HG03196 (cell line): ENCODE results near the gene FAM3D.

Experiments
- ATAC-seq: cut with Tn5 transposase; IDR thresholded peaks from one replicate; pipeline ENCODE4 v1.9.1; 2021; ENCODE audit not compliant: unreplicated experiment

Gene FAM3D

GRCh38 chr3:58603606-58604005, 63.0 kb downstream of the FAM3D start:
- ATAC-seq: no peak

DNA sequence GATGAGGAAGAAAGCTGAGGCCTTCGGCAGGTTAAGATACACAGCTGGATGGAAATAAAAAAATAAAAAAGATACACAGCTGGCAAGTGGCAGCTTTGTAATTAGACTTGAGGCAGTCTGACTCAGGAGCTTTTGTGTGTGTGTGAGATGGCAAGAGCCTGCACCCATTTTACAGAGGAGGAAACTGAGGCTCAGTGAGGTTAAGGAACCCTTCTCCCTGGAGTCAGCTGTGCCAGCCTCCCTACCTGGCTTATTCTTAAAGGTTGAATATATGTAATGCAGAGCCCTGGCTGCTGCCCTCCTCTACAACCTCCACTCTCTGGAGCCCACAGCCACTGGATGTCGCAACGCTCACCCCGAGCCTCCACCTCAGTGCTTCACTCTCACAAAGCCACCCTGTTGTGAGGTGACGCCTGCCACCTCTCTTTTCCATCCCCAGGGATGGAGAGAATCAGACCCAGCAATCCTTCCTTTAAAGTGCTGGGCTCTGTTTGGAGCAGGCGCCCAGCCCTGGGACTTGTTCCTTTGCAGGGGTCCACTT, 68.7 kb downstream of the FAM3D start:
- no peak for ATAC-seq

- no peak for ATAC-seq
Observed at GRCh38 chr3:58596834-58597518, 69.6 kb downstream of the FAM3D start.

DNA sequence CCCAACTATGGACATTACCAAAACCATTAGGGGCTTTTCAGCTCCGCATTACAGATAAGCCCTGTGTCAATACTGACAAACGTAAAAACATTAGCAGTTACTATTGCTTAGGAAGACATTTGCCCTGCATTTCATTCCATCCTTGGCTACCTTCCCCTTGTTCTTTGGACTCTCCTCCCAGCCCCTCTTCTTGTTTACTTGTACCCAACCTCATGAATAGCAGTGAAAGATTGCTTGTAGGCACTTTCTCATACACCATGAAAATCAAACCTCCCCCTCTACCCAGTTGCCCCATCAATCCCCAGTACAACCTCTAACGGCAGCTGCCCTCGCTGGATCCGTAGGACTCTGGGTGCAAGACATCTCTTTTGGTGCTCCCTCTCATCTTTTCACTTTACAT, 72.5 kb downstream of the FAM3D start:
- no peak for ATAC-seq

DNA sequence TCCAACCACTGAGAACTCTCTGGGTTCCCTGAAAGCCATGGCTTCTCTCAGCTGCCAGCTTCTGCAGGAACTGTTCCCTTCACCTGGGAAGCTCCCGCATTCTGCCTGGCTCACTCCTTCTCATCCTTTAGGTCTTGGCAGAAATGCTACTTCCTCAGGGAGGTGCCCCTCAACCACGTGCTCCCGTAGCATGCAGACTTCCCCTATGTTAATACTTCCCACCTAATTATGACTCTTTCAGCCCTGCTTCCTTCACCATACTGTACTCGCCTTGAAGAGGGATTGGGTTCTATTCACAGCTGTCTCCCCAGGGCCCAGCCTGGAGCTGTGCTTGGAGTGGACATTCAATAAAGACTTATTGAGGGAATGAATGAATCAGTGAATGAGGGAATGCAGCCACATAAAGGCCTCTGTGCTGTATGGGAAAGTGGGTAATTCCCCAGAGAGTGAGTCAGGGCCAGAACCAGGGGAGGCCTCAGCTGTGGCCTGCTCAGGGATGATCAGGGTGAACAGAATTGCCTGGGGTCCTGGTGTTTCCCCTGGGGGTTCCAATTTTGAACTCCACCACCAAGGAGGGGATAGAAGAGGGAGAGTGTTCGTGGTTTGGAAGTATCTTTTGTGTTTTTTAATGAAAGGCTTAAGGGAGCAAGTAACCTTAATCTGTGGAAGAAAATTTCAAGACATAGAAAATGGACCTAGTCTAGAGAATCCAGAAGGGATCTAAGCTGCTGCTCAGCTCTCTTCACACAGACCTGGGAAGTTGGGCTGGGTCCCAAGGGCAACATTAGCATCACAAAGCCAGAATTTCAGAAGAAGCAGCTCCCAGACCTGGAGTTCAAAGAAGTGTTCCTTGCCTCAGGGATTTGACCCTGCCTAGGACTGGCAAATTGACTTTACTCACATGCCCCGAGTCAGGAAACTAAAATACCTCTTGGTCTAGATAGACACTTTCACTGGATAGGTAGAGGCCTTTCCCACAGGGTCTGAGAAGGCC, 74.8 kb downstream of the FAM3D start:
- ATAC-seq: no peak

DNA sequence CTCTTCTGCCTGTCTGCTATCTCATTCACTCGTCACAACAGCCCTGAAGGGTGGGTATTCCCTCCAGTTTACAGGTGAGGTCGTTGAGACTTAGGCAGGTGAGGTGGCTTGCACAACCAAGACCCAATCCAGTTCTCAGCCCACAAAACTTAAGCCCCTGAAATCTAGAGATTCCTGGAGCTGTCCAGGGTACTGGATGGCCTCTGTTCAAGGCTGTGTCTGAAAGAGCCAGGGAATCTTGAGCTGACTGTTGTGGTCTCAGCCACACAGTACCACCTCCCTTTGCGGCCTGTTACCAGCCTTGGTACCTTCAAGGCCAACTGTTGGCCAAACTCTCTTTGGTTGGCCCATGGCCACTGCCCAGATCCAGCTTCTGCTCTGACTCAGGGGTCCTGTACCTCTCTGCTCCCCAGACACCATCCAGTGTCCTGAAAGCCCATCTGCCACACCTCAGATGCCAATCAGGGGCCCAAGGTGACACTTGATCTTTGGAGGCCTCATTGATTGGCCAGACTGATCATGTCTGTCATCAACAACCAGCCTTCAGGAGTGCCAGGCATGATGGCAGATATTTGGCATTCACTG, 78.5 kb downstream of the FAM3D start:
- ATAC-seq: no peak

DNA sequence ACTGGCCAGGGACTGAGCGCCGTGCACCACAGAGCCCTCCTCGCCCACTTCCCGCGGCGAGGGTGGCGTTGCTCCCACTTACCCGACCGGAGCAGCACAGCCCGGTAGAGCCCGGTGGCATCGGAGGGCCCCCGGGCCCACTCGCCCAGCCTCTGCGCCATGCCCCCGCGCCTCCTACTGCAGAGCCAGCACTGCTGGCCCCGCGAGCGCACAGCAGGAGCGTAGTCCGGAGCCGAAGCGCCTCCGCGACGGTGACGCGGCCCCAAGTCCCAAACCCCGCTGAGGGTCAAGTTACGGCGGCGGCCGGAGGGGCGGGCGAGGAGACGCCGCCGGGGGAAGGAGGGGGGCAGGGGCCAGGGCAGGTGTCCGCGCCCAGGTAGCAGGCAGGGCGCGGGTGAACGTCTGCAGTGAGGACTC, 79.8 kb downstream of the FAM3D start:
- ATAC-seq: no peak

DNA sequence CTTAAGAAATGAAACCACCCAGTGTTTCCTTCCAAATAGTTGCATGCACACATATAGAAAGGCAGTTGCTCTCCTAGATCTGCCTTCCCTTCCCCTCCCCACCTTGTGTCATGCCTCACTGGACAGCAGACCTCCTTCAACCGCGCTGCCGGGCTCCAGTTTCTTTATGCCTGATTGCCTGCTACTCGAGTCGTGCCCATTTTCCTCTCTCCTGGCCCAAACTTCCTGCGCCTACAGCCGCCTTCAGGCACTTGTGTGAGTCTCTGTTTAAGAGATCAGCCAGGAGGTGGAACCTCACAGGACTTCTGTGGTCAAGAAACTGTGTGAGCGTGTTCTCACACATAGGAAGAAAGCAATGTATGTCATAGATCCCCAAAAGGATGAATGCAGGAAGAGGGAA, 80.6 kb downstream of the FAM3D start:
- ATAC-seq: no peak

- ATAC-seq: peak; percentile 80
Observed at GRCh38 chr3:58585005-58585786, 81.4 kb downstream of the FAM3D start.

- ATAC-seq: no peak
Observed at GRCh38 chr3:58584690-58585004, 81.9 kb downstream of the FAM3D start.
